Occipital lobe (tissue), 2 donors: ENCODE measurements around the gene SP6. TPM values are rescaled to one million over a fixed set of nuclear protein-coding genes. Genes with fewer than 3 reads are reported as not detected.

Source experiments
- DNase-seq: peaks from one replicate; lab custom pipeline; 2025; lab: John Stamatoyannopoulos, UW
- total RNA-seq: library from RNA; depleted of rRNA; stranded (reverse); fragments of >200 nt; gene quantifications from one replicate; pipeline ENCODE4 v1.2.3, GENCODE V29; 2014

The SP6 gene
- total RNA-seq, 1 donor from 2014 or later = 0.16 TPM

DNA sequence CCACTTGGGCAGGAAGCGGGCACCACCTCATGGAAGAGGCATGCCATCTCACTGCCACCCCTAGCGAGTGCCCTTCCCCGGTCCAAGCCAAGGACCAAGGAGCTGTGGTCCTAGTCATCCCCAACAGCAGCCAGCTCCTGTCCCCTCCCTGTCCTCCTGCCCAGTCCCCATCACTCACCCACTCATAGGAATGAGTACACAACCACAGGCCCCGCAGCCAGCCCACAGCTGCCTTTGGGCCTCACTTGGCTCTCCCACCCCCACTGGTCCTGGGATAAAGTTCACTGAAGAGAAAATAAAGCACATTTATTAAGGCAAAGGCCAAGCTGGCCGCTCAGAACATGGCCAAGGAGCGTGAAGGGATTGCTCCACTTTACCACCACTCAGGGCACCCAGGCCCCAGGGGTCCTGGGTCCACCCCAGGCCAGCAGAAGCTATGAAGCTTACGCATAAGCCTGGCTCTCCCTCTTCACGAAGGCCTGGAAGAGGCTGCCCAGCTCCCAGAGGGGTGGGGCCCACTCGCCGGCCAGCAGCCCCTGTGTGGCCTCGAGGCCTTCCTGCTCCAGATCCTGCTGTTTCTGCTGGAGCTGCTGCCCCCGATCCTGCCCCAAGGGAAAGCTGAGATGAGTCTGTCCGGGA, 13.4 kb downstream of the SP6 start:
- no peak for DNase-seq

DNA sequence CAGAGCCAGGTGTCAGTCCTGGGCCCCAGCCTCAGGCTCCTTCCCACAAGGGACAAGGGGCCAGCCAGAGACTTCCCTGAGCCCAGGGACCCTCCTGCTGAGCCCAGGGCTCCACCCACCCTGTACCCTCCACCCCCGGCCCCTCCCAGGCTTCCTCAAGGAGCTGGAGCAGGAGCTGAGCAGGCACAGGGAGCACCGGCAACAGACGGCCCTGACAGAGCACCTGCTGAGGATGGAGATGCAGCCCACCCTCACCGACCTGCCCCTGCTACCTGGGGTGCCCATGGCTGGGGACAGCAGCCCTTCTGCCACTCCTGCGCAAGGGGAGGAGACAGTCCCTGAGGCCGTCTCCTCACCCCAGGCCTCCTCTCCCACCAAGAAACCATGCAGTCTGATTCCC, 14.4 kb downstream of the SP6 start:
- no peak for DNase-seq

- no peak for DNase-seq
Measured at GRCh38 chr17:47834756-47835155, 16.2 kb downstream of the SP6 start.

- DNase-seq = no peak
Measured at GRCh38 chr17:47831934-47832327, 19.0 kb downstream of the SP6 start.

GRCh38 chr17:47831003-47831933, 19.7 kb downstream of the SP6 start, which contains the start of the genes LRRC46 and MRPL10:
TSS of gene LRRC46 (plus strand) at chr17:47831670. CDS start at chr17:47831990, 320 bp downstream.
TSS of gene MRPL10 (minus strand) at chr17:47831541. CDS start at chr17:47831511, 30 bp downstream.
- DNase-seq = peak; percentile 87

DNA sequence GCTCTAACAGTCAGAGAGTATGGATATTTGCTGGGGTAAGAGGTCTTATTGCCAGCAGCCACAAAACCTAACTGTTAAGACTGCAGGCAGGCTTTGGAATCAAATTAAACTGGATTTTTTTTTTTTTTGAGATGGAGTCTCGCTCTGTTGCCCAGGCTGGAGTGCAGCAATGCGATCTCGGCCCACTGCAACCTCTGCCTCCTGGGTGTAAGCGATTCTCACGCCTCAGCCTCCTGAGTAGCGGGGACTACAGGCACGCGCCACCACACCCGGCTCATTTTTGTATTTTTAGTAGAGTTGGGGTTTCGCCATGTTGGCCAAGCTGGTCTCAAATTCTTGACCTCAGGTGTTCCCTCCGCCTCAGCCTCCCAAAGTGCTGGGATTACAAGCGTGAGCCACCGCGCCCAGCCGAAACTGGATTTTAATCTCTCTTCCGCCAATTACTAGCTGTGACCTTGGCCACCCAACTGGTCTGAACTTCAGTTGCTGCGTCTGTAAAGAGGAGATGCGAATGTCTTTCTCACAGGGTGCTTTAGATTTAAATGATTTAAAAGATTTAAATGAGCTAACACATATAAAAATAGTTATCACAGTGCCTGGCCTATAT, 20.5 kb downstream of the SP6 start:
- no peak for DNase-seq

DNA sequence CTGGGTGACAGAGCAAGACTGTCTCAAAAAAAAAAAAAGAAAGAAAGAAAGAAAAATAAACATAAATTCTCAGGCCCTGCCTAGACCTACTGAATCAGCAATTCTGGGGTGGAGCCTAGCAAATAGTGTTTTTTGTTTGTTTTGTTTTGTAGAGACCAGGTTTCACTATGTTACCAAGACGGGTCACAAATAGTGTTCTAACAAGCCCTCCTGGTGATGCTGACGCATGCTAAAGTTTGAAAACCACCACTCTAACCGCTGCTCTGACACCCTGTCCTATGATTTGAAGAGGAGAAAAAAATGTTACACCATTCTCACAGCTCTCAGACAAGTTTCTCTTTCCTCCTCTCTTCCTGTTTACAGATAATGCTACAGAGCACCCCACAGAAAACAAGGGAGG, 21.1 kb downstream of the SP6 start:
- DNase-seq = no peak

DNA sequence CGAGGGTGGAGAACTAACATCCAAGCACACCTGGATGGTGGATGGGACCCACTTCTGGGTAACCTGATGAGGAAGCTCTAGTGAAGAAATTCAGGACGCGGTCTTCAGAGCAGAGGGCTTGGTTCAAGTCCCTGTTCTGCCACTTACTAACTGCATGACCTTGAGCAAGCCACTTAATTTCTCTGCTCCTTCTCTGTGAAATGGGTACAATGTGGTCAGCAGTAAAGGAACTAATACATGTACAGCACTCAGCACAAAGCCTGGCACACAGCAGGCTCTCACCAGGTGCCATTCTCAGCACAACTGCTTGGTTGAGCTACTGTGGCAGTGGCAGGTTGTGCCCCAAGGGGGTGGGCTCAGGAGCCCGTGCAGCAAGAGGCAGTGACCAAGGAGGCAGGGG, 27.4 kb downstream of the SP6 start:
- no peak for DNase-seq

- DNase-seq = no peak
Measured at GRCh38 chr17:47822785-47823184, 28.2 kb downstream of the SP6 start.

DNA sequence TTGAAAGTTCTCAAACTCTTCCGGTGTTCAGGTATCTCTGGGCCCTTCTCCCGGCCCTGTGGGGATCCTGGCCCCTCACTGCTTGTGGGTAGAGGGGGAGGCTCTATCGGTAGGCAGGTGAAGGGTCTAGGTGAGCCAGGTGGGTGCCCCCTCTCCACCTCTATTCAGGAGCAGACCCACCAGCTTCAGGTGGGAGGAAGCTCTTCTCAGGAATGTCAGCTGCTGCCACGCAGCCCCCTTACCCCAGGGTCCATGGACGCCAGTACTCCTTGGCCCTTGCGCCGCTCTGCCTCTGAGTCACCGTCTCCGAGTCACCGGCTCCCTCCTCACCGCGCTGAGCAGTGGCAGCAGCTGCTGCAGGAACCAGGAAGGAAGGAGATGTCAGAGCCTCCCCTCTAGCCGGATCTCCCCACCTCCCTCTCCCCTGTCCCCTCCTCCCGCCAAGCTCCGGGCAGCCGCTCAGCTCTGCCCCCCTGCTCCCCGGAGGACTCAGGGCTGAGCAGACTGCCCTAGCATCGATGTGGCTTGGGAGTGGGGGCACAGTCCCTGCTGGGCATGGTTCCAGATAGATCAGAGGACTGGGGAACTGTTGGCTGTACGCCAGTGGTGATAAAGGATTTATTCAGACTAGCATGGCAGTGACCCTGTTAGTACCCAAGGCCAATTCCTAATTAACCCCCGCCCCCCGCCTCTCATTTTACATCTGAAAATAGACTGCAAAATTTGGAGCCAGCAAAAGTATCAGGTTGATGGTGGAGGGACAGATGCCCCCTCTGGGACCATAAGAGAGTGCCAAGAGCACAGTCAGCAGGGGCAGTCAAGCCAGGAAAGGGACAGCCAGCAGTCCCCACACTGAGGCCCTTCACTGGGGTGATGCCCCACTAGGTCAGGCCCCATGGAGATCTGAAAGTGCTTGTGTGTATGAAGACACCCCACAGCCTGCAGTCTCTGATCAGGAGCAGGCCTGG, 29.3 kb downstream of the SP6 start, which contains the start of gene OSBPL7:
OSBPL7 (minus strand) TSS at position 371 of the 968 bp plus-strand sequence. CDS start 1,516 bp downstream, outside the sequence.
- DNase-seq = peak; percentile 82

- DNase-seq = no peak
Measured at GRCh38 chr17:47821031-47821423, 29.9 kb downstream of the SP6 start.

DNA sequence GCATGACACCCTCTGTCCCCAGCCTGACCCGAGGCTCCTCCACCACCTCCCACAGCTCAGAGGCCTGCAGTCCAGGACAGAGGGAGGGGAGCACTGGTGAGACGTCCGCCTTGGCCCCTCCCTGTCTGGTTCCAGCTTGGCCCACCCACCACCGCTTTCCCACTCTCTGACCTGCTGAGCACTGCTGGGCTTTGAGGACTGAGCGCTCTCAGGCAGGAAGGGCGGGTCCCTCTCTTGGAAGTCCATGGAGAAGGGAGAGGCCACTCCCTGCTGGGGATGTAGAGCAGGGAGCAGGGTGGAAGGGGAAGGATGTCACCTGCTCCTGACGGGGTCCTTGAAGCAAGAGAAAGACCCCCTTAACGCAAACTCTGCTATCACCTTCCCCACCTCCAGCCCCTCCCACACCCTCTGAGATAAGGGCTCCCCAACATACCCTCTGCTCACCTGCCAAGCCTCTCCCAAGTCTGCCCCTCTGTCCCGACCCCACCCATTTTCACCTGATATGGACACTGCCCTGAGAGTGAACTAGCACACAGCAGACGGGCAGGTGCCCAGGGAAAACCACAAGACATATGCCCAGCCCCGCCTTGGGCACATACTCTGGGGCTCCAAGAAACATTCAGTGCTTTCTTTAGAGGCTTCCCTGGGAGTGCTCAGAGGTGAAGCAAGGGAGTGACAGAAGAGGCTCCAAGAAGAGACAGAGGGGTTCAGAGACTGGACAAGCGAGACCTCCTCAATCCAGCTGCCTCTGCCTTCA, 30.8 kb downstream of the SP6 start:
- DNase-seq = no peak

- no peak for DNase-seq
Measured at GRCh38 chr17:47819475-47819874, 31.5 kb downstream of the SP6 start.

GRCh38 chr17:47818002-47818695, 32.8 kb downstream of the SP6 start:
- DNase-seq = no peak

GRCh38 chr17:47816947-47817346, 34.0 kb downstream of the SP6 start:
- no peak for DNase-seq

DNA sequence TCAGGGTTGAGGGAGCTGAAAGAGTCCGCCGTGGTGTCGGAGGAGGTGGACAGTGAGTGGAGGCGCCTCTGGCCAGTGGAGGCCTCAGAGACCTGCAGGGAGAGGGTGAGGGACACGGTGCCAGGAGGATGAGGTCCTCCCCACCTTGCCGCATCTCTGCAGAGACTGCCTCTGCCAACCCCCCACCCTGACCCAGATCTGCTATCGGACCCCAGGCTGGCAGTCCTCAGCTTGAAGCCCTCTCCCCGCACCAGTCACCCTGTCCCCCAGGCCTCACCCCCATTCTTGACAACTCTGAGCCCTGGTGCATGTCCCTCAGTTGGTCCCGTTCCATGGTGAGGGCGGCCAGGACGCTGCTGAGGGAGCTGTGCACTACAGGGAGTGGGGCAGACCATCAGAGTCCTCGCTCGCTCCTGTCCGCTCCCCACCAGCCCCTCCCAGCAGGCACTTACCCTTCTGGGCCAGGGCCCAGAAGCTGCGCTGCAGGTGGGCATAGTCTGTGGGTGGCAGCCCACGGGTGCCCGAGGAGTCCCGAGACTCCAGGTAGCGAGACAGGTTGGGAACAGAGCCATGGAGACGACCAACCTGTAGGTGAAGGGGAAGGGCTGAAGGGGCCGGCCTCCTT, 34.7 kb downstream of the SP6 start:
- no peak for DNase-seq

- DNase-seq = no peak
Measured at GRCh38 chr17:47815106-47815918, 35.7 kb downstream of the SP6 start.

DNA sequence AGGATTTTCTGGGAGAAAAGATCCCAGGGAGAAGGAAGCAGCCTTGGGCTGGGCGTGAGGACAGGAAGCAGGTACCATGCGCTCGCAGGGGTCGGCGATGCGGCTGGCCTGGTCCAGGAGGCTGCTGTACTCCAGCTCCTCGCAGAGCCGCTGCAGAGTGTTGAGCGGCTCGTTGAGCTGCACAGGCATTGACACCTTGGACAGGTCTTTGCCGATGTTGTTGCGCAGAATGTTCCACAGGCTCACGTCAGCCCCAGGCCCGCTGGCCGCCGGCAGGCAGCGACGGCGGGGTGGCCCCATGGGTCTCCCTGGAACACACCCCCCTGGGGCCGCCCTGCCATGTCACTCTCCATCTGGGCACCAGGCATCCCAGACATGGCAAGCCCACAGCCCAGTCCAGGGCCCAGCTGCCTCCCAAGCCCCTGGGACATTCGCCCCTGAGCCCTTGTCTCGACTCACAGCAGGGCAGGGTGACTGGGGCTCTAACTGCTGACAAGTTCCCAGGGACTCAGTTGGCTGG, 37.4 kb downstream of the SP6 start:
- DNase-seq = no peak
